Chondrocyte (in vitro differentiated cells): Measurements from ENCODE around the gene PAX5. TPM values are rescaled to one million over a fixed set of nuclear protein-coding genes. Genes with fewer than 3 reads are reported as not detected.
"Not testable (repeated sequence)": the region's sequence is repeated elsewhere in the genome, so short reads cannot be mapped to it uniquely, and the experiment has no call there.

ENCODE experiments used
- DNase-seq: peaks from one replicate; pipeline ENCODE4 v3.0.0; 2021; ENCODE audit warnings: mixed read lengths, low spot score
- H3K27ac Mint-ChIP-seq: one replicate; pipeline ENCODE4 v1.8.0; 2021; ENCODE audit warnings: mild to moderate bottlenecking, moderate library complexity, mixed read lengths; ENCODE audit not compliant: unreplicated experiment
- H3K27me3 Mint-ChIP-seq: 2 replicates; pipeline ENCODE4 v1.8.0; 2021; ENCODE audit warnings: low read depth, mixed read lengths
- H3K36me3 Mint-ChIP-seq: 2 replicates; pipeline ENCODE4 v1.8.0; 2021; ENCODE audit warnings: low read depth, mixed read lengths
- H3K4me1 Mint-ChIP-seq: 2 replicates; pipeline ENCODE4 v1.8.0; 2021; ENCODE audit warnings: low read depth, mild to moderate bottlenecking, mixed read lengths
- H3K4me3 Mint-ChIP-seq: one replicate; pipeline ENCODE4 v1.8.0; 2021; ENCODE audit warnings: mild to moderate bottlenecking, moderate library complexity, mixed read lengths; ENCODE audit not compliant: unreplicated experiment
- H3K9me3 Mint-ChIP-seq: 2 replicates; pipeline ENCODE4 v1.8.0; 2021; ENCODE audit warnings: low read depth, mixed read lengths
- total RNA-seq: library from RNA; stranded (reverse); gene quantifications from 3 replicates; pipeline ENCODE4 v1.2.1, GENCODE V29; 2021
- TF ChIP-seq, protein P1 (sequence below): fragments of 200-600 bp; sonication (generic); IDR thresholded peaks from 2 replicates; pipeline ENCODE4 v1.5.0; 2021; ENCODE audit warnings: antibody characterized with exemption, mild to moderate bottlenecking, moderate library complexity

Gene PAX5
- total RNA-seq, 1 donor from 2014 or later, result not detected

GRCh38 chr9:36872641-36873040, 161.4 kb downstream of the PAX5 start:
- H3K27me3 Mint-ChIP-seq, result peaks cover 53% of the 10 kb centered on the region
- H3K36me3 Mint-ChIP-seq, result peaks cover 3% of the 10 kb centered on the region
- DNase-seq, result no peak
- H3K4me1 Mint-ChIP-seq, result no peaks in the 10 kb centered on the region
- no peak overlapping the region for H3K27ac Mint-ChIP-seq
- TF ChIP-seq, protein P1, sequence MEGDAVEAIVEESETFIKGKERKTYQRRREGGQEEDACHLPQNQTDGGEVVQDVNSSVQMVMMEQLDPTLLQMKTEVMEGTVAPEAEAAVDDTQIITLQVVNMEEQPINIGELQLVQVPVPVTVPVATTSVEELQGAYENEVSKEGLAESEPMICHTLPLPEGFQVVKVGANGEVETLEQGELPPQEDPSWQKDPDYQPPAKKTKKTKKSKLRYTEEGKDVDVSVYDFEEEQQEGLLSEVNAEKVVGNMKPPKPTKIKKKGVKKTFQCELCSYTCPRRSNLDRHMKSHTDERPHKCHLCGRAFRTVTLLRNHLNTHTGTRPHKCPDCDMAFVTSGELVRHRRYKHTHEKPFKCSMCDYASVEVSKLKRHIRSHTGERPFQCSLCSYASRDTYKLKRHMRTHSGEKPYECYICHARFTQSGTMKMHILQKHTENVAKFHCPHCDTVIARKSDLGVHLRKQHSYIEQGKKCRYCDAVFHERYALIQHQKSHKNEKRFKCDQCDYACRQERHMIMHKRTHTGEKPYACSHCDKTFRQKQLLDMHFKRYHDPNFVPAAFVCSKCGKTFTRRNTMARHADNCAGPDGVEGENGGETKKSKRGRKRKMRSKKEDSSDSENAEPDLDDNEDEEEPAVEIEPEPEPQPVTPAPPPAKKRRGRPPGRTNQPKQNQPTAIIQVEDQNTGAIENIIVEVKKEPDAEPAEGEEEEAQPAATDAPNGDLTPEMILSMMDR, result no peak
- peaks cover 7% of the 10 kb centered on the region for H3K9me3 Mint-ChIP-seq
- H3K4me3 Mint-ChIP-seq, result no peak overlapping the region

DNA sequence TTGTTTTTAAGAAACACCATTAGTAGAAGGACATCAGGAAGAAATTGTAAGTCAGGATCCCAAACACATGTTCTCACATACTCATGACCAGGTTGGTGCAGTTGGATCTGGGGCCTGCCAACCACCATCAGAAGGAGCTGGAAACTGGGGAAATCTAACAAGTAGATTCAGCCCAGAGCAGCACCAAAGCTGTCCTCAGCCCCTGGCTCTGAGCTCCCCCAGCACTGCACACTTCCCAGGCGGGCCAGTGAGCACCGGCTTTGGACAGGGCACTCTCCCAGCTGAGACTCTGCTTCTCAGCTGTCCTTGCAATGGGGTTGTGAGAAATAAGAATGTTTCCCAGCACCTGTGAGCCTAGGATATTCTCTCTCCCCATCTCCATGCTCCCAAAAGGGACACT, 162.5 kb downstream of the PAX5 start:
- H3K4me1 Mint-ChIP-seq, result no peaks in the 10 kb centered on the region
- no peak overlapping the region for H3K4me3 Mint-ChIP-seq
- H3K9me3 Mint-ChIP-seq, result peaks cover 7% of the 10 kb centered on the region
- H3K27me3 Mint-ChIP-seq, result peaks cover 50% of the 10 kb centered on the region
- TF ChIP-seq, protein P1, result no peak
- H3K27ac Mint-ChIP-seq, result no peak overlapping the region
- DNase-seq, result no peak
- peaks cover 3% of the 10 kb centered on the region for H3K36me3 Mint-ChIP-seq

GRCh38 chr9:36870960-36871359, 163.1 kb downstream of the PAX5 start:
- H3K4me1 Mint-ChIP-seq, result no peaks in the 10 kb centered on the region
- peaks cover 3% of the 10 kb centered on the region for H3K36me3 Mint-ChIP-seq
- no peak overlapping the region for H3K27ac Mint-ChIP-seq
- TF ChIP-seq, protein P1, result no peak
- H3K4me3 Mint-ChIP-seq, result no peak overlapping the region
- no peak for DNase-seq
- peaks cover 7% of the 10 kb centered on the region for H3K9me3 Mint-ChIP-seq
- H3K27me3 Mint-ChIP-seq, result peaks cover 48% of the 10 kb centered on the region

- not testable (repeated sequence) for H3K4me1 Mint-ChIP-seq, H3K36me3 Mint-ChIP-seq, H3K27ac Mint-ChIP-seq, H3K4me3 Mint-ChIP-seq, H3K9me3 Mint-ChIP-seq, DNase-seq
- H3K27me3 Mint-ChIP-seq, result peaks cover 43% of the 10 kb centered on the region
Observed at GRCh38 chr9:36869605-36870004, 164.5 kb downstream of the PAX5 start.

- no peak overlapping the region for H3K27ac Mint-ChIP-seq
- TF ChIP-seq, protein P1, result no peak
- H3K4me3 Mint-ChIP-seq, result no peak overlapping the region
- no peak for DNase-seq
- H3K4me1 Mint-ChIP-seq, result no peaks in the 10 kb centered on the region
- H3K27me3 Mint-ChIP-seq, result peaks cover 43% of the 10 kb centered on the region
- no peaks in the 10 kb centered on the region for H3K36me3 Mint-ChIP-seq
- no peaks in the 10 kb centered on the region for H3K9me3 Mint-ChIP-seq
Observed at GRCh38 chr9:36868586-36869282, 165.3 kb downstream of the PAX5 start.
